Iris pigment epithelial cell (primary cell): ENCODE data around the gene BMERB1.

Experiments used
- DNase-seq: peaks from one replicate; pipeline ENCODE4 v3.0.0-alpha.2; 2011; ENCODE audit warnings: low read depth

The BMERB1 gene

DNA sequence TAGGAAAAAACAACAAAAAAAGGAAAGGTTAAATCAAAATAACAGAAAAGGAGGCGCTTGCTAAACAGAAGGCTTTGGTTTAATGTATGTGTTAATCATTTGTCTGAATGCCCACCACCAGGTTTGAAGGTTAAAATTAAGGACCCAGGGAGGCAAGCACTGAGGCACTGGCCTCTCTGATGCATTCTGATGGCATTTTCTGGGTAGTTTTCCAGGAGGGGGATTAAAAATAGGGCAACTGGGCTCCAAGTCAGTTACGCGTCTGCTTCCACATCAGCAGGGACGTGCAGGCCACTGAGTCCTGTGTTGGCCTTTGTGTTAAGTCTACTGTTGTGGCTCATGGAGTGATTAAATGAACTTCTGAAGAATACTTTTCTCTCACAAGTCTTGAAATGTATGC lies 181.6 kb downstream of the BMERB1 start:
- DNase-seq: no peak

GRCh38 chr16:15616475-15617165 lies 182.2 kb downstream of the BMERB1 start:
- DNase-seq: no peak

DNA sequence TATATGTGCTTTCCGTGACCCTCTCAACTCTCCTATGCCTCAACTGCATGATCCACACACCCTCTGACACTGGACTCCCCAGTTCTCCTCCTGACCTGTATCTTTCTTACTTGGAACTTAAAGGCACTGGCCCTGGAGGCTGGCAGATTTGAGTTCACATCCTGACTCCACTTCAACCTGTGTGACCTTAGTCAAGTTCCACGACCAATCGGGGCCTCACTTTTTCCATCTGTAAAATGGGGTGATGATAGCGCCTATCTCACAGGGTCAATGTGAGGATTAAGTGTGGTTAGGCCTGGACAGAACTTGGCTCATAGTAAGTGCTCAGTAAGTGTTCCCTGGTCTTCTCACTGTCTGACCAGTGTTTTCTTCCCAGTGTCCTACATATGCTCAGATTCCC lies 183.5 kb downstream of the BMERB1 start:
- DNase-seq: no peak

DNA sequence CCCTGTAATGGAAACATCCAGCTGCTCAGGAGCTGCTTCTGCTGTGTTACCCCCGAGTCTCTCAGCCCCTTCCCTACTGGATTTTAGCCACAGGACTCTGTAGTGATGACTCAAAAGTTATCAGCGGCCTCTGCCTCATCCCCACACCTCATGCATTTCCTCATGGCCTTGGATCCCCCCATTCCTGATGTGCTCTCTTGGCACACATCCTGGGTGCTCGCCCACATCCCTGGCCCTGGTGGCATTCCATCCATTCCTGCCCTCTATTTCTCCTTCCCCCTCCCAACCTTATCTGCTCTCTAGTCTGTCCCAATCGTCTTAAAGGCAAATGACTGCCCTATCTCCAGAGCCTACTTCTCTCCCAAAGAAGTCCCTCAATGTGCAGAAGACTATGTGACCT lies 184.0 kb downstream of the BMERB1 start:
- peak; percentile 80 for DNase-seq

DNA sequence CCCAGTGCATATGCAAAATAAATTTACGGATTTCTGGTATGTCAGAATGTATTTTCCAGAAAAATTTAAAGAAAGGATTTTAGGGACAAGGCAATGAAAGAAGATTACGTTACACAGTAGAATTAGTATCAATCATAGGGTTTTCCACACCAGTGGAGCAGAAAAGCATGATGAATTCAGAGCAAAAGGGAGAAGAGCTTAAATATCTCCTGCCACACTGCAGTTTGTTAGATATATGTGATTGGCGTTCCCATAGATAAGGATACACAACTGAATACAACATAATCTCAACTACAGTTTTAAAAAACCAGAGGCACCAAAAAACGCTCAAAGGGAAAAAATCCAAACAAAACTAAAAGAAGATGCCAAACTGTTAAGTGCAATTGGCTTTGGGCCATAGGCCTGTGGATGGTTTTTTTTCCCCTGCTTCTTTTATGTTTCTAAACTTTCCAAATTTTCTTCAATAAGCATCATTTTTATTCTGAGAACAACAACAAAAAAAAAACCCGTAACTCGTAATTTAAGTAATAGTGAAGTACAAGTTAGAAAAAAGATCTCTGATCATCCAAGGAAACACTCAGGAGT lies 186.3 kb downstream of the BMERB1 start:
- DNase-seq: no peak

DNA sequence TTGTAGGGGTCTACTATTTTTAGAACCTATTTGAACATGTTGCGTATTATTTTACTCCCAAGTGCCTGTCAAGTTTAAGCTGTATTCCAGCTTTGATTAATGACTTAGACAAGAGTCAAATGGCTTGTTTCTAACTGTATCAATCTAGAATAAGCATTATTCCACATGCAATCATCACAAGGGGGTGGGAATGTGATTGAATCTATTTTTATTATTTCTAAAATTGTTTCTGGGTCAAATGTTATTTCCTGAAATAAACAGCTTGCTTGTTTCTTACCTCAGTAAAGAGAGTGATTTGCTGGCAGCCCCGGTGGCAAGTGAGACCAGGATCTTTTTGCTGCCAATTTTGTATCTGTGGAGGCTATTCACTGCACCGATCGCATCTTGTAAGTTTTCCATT lies 187.1 kb downstream of the BMERB1 start:
- DNase-seq: no peak

GRCh38 chr16:15621889-15622288 lies 187.5 kb downstream of the BMERB1 start:
- DNase-seq: no peak

- no peak for DNase-seq
Observed at GRCh38 chr16:15631730-15632409, 197.5 kb downstream of the BMERB1 start.

DNA sequence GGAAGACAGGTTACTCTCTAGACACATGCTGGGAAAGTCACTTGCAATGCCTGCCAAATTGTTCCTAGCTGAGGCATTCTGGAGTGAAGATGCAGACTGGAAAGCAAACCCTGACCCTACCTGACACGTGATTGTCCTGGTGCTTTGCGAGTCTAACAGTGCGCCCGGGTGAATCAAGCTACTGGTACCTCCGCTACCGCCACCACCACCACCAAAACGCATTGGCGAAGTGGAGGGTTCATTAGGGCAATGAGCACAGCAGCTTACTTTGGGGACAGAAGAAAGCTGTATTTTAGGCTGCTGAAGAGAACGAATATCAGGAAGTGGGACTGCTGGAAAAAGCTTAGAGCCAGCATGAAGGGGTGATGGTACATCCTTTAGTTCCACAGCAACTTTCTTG lies 201.5 kb downstream of the BMERB1 start:
- no peak for DNase-seq

DNA sequence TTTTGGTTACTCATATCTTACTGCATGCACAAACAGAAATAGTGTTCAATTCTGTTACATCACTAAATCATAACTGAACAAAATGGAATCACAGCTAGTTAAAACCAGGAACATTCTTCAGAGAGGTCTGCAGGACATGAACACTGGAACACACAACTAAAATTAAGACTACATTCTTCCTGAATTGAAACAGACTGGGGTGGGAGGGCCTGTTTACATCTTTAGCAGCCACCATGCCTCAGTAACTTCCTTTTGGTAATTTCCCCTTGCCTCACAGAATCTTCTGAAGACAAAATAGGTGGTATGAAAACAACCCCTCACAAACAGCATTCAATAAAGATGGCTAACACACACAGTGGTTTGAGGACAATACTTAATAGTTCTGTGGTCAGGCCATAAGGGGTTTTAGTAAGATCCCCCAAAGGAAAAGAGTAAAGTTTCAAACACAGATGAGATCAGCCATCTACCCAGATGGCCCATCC lies 202.0 kb downstream of the BMERB1 start:
- no peak for DNase-seq
